Parathyroid adenoma (tissue), 2 donors: ENCODE measurements around the gene HTD2.
"Not testable (repeated sequence)": the region's sequence is repeated elsewhere in the genome, so short reads cannot be mapped to it uniquely, and the experiment has no call there.

Experiments used
- H2AFZ ChIP-seq: fragments of 300-600 bp; sonication (generic); one replicate; pipeline ENCODE4 v1.7.0; 2017; ENCODE audit warnings: antibody characterized with exemption, mild to moderate bottlenecking
- H3K27ac ChIP-seq: fragments of 300-600 bp; sonication (generic); one replicate; pipeline ENCODE4 v1.7.0; 2017
- H3K27me3 ChIP-seq: fragments of 300-600 bp; sonication (generic); one replicate; pipeline ENCODE4 v1.7.0; 2017; ENCODE audit warnings: low read length; ENCODE audit not compliant: control insufficient read depth, insufficient read depth
- H3K36me3 ChIP-seq: fragments of 300-600 bp; sonication (generic); one replicate; pipeline ENCODE4 v1.7.0; 2017; ENCODE audit warnings: low read length; ENCODE audit not compliant: control insufficient read depth, insufficient read depth
- H3K4me1 ChIP-seq: fragments of 300-600 bp; sonication (generic); one replicate; pipeline ENCODE4 v1.7.0; 2017; ENCODE audit warnings: control low read depth
- H3K4me2 ChIP-seq: fragments of 300-600 bp; sonication (generic); one replicate; pipeline ENCODE4 v1.7.0; 2017; ENCODE audit warnings: low read length
- H3K4me3 ChIP-seq: fragments of 300-600 bp; sonication (generic); one replicate; pipeline ENCODE4 v1.7.0; 2017; ENCODE audit warnings: low read depth, low read length
- H3K79me2 ChIP-seq: fragments of 300-600 bp; sonication (generic); one replicate; pipeline ENCODE4 v1.7.0; 2017; ENCODE audit warnings: control low read depth
- H3K9ac ChIP-seq: fragments of 300-600 bp; sonication (generic); one replicate; pipeline ENCODE4 v1.7.0; 2017; ENCODE audit warnings: mild to moderate bottlenecking
- H3K9me3 ChIP-seq: fragments of 300-600 bp; sonication (generic); one replicate; pipeline ENCODE4 v1.7.0; 2017; ENCODE audit warnings: low read length; ENCODE audit not compliant: control insufficient read depth
- CTCF ChIP-seq: fragments of 300-600 bp; sonication (generic); IDR thresholded peaks from one replicate; pipeline ENCODE4 v1.7.0; 2017; ENCODE audit warnings: antibody characterized with exemption, mild to moderate bottlenecking
- donor health status: primary hyperparathyroidism.

The HTD2 gene

GRCh38 chr3:58285334-58285733 is 21.0 kb upstream of the HTD2 start:
- H3K9me3 ChIP-seq = no peaks in the 10 kb centered on the region
- no peaks in the 10 kb centered on the region for H3K36me3 ChIP-seq
- no peak overlapping the region for H3K27ac ChIP-seq
- TF ChIP-seq CTCF = no peak
- H3K27me3 ChIP-seq = no peaks in the 10 kb centered on the region
- H3K4me3 ChIP-seq = no peak overlapping the region
- H3K79me2 ChIP-seq = no peaks in the 10 kb centered on the region
- H3K4me1 ChIP-seq = no peaks in the 10 kb centered on the region
- no peak overlapping the region for H3K9ac ChIP-seq
- no peak overlapping the region for H2AFZ ChIP-seq
- no peak overlapping the region for H3K4me2 ChIP-seq

- Histone ChIP-seq H3K4me1 (no peaks in the 10 kb centered on the region), H2AFZ (no peak overlapping the region), H3K4me2 (no peak overlapping the region), H3K4me3 (no peak overlapping the region), H3K36me3 (no peaks in the 10 kb centered on the region), H3K9me3 (no peaks in the 10 kb centered on the region), H3K27ac (no peak overlapping the region), H3K27me3 (no peaks in the 10 kb centered on the region), H3K79me2 (no peaks in the 10 kb centered on the region), H3K9ac (no peak overlapping the region)
- no peak for TF ChIP-seq CTCF
Measured at GRCh38 chr3:58287354-58287753, 19.0 kb upstream of the HTD2 start.

- H3K36me3 ChIP-seq = no peaks in the 10 kb centered on the region
- H2AFZ ChIP-seq = no peak overlapping the region
- no peaks in the 10 kb centered on the region for H3K9me3 ChIP-seq
- H3K27ac ChIP-seq = no peak overlapping the region
- H3K4me1 ChIP-seq = no peaks in the 10 kb centered on the region
- H3K27me3 ChIP-seq = no peaks in the 10 kb centered on the region
- no peaks in the 10 kb centered on the region for H3K79me2 ChIP-seq
- H3K4me2 ChIP-seq = no peak overlapping the region
- TF ChIP-seq CTCF = no peak
- no peak overlapping the region for H3K9ac ChIP-seq
- H3K4me3 ChIP-seq = no peak overlapping the region
Measured at GRCh38 chr3:58288011-58288728, 18.1 kb upstream of the HTD2 start.

GRCh38 chr3:58288964-58289613 is 17.2 kb upstream of the HTD2 start:
- H3K4me3 ChIP-seq, H2AFZ ChIP-seq, H3K79me2 ChIP-seq, H3K27ac ChIP-seq, H3K4me1 ChIP-seq, H3K36me3 ChIP-seq, H3K4me2 ChIP-seq, H3K9me3 ChIP-seq, H3K27me3 ChIP-seq, H3K9ac ChIP-seq: not testable (repeated sequence)

- H3K27ac ChIP-seq, H3K4me1 ChIP-seq, H3K9ac ChIP-seq, H3K27me3 ChIP-seq, H2AFZ ChIP-seq, H3K4me2 ChIP-seq, H3K9me3 ChIP-seq, H3K4me3 ChIP-seq, H3K36me3 ChIP-seq, H3K79me2 ChIP-seq: not testable (repeated sequence)
Measured at GRCh38 chr3:58290446-58290845, 15.9 kb upstream of the HTD2 start.
